Fibroblast of the conjunctiva (primary cell): ENCODE results near the gene HACD4.

Experiments
- DNase-seq: peaks from one replicate; pipeline ENCODE4 v3.0.0-alpha.2; 2010; ENCODE audit warnings: low read depth

HACD4 gene

GRCh38 chr9:21031091-21031807, at the start of gene HACD4:
HACD4 (minus strand) TSS chr9:21031640; CDS start chr9:21031590, 50 bp downstream.
- DNase-seq: peak; percentile 16

- DNase-seq: no peak
Measured at GRCh38 chr9:21080793-21081192, 49.4 kb upstream of the HACD4 start.

GRCh38 chr9:21078702-21079101, 47.3 kb upstream of the HACD4 start:
- no peak for DNase-seq

- DNase-seq: no peak
Measured at GRCh38 chr9:21077781-21078180, 46.3 kb upstream of the HACD4 start, which contains the start of gene IFNB1. IFNB1 (minus strand) TSS chr9:21077942; CDS start chr9:21077869, 73 bp downstream.

- no peak for DNase-seq
Measured at GRCh38 chr9:21075484-21075883, 44.0 kb upstream of the HACD4 start.

- no peak for DNase-seq
Measured at GRCh38 chr9:21070906-21071305, 39.5 kb upstream of the HACD4 start.

GRCh38 chr9:21070171-21070571, 38.7 kb upstream of the HACD4 start:
- peak; percentile 90 for DNase-seq

GRCh38 chr9:21060919-21061561, 29.6 kb upstream of the HACD4 start:
- DNase-seq: peak; percentile 70

GRCh38 chr9:21056931-21057330, 25.5 kb upstream of the HACD4 start:
- DNase-seq: peak; percentile 5

- DNase-seq: no peak
Measured at GRCh38 chr9:21053851-21054250, 22.4 kb upstream of the HACD4 start.

- DNase-seq: no peak
Measured at GRCh38 chr9:21047281-21047691, 15.8 kb upstream of the HACD4 start.

GRCh38 chr9:21043841-21044240, 12.4 kb upstream of the HACD4 start:
- no peak for DNase-seq

- no peak for DNase-seq
Measured at GRCh38 chr9:21042466-21042865, 11.0 kb upstream of the HACD4 start.

GRCh38 chr9:21039302-21039701, 7.9 kb upstream of the HACD4 start:
- DNase-seq: no peak

GRCh38 chr9:21037278-21037677, 5.8 kb upstream of the HACD4 start:
- DNase-seq: no peak

- DNase-seq: no peak
Measured at GRCh38 chr9:21031808-21032183, 356 bp upstream of the HACD4 start.

GRCh38 chr9:21030389-21031035, 928 bp downstream of the HACD4 start:
- DNase-seq: peak; percentile 68

GRCh38 chr9:21029661-21030060, 1.8 kb downstream of the HACD4 start:
- no peak for DNase-seq

- no peak for DNase-seq
Measured at GRCh38 chr9:21028466-21028865, 3.0 kb downstream of the HACD4 start.

- DNase-seq: no peak
Measured at GRCh38 chr9:21027295-21027694, 4.1 kb downstream of the HACD4 start.

GRCh38 chr9:21023861-21024260, 7.6 kb downstream of the HACD4 start:
- no peak for DNase-seq

- no peak for DNase-seq
Measured at GRCh38 chr9:21018177-21018576, 13.3 kb downstream of the HACD4 start.
